Measurements from ENCODE around the gene RAPGEF2. TPM values are rescaled to one million over a fixed set of nuclear protein-coding genes. Genes with fewer than 3 reads are reported as not detected.

RAPGEF2 gene
- total and polyA plus RNA-seq, 2 of the 8 experiments (the other 6 are each of a cell fraction or from before 2014, with no cell fraction given): 24.4 to 48.6 TPM

DNA sequence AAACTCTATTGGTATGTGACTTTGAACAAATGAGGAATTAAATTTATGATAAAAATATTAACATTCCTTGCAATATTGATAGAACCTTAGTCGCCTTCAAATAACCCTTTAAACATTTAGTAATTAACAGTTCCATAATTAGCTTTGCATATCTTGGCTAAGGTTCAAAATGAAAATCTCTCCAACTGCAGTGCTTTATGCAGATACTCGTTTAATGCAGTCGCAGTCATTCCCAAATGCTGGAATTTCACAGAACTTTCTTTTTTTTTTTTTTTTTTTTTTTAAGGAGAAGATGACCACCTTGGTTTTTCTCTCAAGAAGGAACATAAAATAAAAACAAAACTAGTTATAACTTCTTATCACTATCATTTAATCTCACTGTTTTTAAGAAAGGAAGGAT, 5.2 kb downstream of the RAPGEF2 start (continued):
- TF ChIP-seq, protein P1, sequence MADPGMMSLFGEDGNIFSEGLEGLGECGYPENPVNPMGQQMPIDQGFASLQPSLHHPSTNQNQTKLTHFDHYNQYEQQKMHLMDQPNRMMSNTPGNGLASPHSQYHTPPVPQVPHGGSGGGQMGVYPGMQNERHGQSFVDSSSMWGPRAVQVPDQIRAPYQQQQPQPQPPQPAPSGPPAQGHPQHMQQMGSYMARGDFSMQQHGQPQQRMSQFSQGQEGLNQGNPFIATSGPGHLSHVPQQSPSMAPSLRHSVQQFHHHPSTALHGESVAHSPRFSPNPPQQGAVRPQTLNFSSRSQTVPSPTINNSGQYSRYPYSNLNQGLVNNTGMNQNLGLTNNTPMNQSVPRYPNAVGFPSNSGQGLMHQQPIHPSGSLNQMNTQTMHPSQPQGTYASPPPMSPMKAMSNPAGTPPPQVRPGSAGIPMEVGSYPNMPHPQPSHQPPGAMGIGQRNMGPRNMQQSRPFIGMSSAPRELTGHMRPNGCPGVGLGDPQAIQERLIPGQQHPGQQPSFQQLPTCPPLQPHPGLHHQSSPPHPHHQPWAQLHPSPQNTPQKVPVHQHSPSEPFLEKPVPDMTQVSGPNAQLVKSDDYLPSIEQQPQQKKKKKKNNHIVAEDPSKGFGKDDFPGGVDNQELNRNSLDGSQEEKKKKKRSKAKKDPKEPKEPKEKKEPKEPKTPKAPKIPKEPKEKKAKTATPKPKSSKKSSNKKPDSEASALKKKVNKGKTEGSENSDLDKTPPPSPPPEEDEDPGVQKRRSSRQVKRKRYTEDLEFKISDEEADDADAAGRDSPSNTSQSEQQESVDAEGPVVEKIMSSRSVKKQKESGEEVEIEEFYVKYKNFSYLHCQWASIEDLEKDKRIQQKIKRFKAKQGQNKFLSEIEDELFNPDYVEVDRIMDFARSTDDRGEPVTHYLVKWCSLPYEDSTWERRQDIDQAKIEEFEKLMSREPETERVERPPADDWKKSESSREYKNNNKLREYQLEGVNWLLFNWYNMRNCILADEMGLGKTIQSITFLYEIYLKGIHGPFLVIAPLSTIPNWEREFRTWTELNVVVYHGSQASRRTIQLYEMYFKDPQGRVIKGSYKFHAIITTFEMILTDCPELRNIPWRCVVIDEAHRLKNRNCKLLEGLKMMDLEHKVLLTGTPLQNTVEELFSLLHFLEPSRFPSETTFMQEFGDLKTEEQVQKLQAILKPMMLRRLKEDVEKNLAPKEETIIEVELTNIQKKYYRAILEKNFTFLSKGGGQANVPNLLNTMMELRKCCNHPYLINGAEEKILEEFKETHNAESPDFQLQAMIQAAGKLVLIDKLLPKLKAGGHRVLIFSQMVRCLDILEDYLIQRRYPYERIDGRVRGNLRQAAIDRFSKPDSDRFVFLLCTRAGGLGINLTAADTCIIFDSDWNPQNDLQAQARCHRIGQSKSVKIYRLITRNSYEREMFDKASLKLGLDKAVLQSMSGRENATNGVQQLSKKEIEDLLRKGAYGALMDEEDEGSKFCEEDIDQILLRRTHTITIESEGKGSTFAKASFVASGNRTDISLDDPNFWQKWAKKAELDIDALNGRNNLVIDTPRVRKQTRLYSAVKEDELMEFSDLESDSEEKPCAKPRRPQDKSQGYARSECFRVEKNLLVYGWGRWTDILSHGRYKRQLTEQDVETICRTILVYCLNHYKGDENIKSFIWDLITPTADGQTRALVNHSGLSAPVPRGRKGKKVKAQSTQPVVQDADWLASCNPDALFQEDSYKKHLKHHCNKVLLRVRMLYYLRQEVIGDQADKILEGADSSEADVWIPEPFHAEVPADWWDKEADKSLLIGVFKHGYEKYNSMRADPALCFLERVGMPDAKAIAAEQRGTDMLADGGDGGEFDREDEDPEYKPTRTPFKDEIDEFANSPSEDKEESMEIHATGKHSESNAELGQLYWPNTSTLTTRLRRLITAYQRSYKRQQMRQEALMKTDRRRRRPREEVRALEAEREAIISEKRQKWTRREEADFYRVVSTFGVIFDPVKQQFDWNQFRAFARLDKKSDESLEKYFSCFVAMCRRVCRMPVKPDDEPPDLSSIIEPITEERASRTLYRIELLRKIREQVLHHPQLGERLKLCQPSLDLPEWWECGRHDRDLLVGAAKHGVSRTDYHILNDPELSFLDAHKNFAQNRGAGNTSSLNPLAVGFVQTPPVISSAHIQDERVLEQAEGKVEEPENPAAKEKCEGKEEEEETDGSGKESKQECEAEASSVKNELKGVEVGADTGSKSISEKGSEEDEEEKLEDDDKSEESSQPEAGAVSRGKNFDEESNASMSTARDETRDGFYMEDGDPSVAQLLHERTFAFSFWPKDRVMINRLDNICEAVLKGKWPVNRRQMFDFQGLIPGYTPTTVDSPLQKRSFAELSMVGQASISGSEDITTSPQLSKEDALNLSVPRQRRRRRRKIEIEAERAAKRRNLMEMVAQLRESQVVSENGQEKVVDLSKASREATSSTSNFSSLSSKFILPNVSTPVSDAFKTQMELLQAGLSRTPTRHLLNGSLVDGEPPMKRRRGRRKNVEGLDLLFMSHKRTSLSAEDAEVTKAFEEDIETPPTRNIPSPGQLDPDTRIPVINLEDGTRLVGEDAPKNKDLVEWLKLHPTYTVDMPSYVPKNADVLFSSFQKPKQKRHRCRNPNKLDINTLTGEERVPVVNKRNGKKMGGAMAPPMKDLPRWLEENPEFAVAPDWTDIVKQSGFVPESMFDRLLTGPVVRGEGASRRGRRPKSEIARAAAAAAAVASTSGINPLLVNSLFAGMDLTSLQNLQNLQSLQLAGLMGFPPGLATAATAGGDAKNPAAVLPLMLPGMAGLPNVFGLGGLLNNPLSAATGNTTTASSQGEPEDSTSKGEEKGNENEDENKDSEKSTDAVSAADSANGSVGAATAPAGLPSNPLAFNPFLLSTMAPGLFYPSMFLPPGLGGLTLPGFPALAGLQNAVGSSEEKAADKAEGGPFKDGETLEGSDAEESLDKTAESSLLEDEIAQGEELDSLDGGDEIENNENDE (IDR thresholded peaks at IDR 0.05; ENCODE audit: insufficient replicate concordance, low read length): no peak
- no peak for TF ChIP-seq ASH2L (IDR thresholded peaks at IDR 0.05; ENCODE audit: low read length)
- no peak for TF ChIP-seq SP2 (IDR thresholded peaks at IDR 0.05; ENCODE audit: low read length)
- no peak for TF ChIP-seq POLR2A (IDR thresholded peaks at IDR 0.05; ENCODE audit: control extremely low read depth in 1 of 2, low read depth in 2 of 2, low read length in 2 of 2)
- TF ChIP-seq BACH1 (IDR thresholded peaks at IDR 0.05; ENCODE audit: low read length): no peak

Data from H1 (cell line).